ENCODE data around the gene FBXL7.

DNA sequence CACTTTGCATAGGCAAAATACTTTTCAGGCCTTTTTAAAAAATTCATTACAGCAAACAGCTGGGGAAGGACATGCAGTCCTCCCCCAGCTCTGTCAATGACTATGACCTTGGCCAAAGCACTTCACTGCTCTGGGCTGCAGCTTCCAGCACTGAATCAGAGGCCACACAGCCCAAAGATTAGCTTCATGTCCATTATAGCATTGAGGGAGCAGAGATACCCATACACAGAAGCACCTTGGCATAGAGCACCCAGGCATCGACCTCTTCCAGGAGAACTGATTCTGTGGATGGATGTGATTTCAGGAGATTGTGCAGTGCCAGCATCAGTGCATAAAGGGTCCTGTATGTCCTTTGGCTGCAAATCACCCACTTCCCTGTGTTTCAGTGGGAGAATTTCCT, 437.7 kb downstream of the FBXL7 start:
- TF ChIP-seq, protein P1, sequence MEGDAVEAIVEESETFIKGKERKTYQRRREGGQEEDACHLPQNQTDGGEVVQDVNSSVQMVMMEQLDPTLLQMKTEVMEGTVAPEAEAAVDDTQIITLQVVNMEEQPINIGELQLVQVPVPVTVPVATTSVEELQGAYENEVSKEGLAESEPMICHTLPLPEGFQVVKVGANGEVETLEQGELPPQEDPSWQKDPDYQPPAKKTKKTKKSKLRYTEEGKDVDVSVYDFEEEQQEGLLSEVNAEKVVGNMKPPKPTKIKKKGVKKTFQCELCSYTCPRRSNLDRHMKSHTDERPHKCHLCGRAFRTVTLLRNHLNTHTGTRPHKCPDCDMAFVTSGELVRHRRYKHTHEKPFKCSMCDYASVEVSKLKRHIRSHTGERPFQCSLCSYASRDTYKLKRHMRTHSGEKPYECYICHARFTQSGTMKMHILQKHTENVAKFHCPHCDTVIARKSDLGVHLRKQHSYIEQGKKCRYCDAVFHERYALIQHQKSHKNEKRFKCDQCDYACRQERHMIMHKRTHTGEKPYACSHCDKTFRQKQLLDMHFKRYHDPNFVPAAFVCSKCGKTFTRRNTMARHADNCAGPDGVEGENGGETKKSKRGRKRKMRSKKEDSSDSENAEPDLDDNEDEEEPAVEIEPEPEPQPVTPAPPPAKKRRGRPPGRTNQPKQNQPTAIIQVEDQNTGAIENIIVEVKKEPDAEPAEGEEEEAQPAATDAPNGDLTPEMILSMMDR (conservative IDR thresholded peaks at IDR 0.05) = no peak
- TF ChIP-seq ZFX (IDR thresholded peaks at IDR 0.05) = no peak

Data from C4-2B (cell line).